Right ventricle myocardium superior (tissue), 1 donor: ENCODE measurements around the gene BIRC3. TPM values are rescaled to one million over a fixed set of nuclear protein-coding genes. Genes with fewer than 3 reads are reported as not detected.

Experiments used
- ATAC-seq: fragments of 200-7000 bp; cut with Tn5 transposase; one replicate; pipeline ENCODE4 v1.9.1; 2020; ENCODE audit warnings: mild to moderate bottlenecking; ENCODE audit not compliant: poor library complexity
- DNase-seq: peaks from one replicate; pipeline ENCODE4 v3.0.0-alpha.2; 2020
- intact Hi-C: fragments of 100-400 bp; cut with DNase I; formaldehyde crosslinking; loops from one replicate; pipeline ENCODE4 v1.11.2; 2022
- total RNA-seq: library from RNA; stranded (reverse); fragmentation: NEBNext Ultra II Directional; extraction: Animal tissue kit (Norgen Biotek cat#: 25700); gene quantifications from one replicate; pipeline ENCODE4 v1.2.1, GENCODE V29; 2021
- donor health status: DM: no; HTN: yes; CAD: no; lungs with severe emphysema.

The BIRC3 gene
- total RNA-seq, 1 donor from 2014 or later: 10.5 TPM

DNA sequence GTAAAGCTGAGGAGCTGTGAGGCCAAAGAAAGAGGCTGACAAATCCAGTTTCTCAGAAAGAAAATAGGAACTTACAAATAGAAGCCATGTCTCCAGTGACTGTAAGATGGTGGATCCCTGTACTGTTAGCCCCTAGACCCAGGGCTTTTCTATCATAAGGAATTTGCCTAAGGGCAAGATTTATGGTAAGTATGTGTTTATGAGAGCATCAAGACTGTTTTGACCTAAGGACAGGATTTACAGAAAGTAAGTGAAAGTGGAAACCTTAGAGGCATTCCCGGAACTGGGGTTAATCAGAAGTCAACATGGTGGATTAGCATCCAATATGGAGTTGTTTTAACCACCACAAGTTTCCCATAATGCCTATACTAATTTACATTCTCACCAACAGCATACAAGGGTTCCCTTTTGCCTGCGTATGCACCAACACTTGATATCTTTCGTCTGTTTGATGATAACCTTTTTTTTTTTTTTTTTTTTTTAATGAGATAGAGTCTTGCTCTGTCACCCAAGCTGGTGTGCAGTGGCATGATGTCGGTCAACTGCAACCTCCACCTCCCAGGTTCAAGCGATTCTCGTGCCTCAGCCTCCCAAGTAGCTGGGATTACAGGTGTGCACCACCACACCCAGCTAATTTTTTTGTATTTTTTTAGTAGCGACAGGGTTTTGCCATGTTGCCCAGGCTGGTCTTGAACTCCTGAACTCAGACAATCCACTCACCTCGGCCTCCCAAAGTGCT is 69.9 kb downstream of the BIRC3 start:
- intact Hi-C loops: no loop called here
- ATAC-seq: no peak
- no peak for DNase-seq

Other genes with a start within 250 kb of the BIRC3 start
- gene YAP1, start 207.0 kb upstream of the BIRC3 start, total RNA-seq: 73.8 TPM
- 30.4 TPM for gene BIRC2, start 29.7 kb downstream of the BIRC3 start, total RNA-seq
- 63.0 TPM for gene TMEM123, start 135.3 kb downstream of the BIRC3 start, total RNA-seq
- not detected for gene MMP7, start 213.3 kb downstream of the BIRC3 start, total RNA-seq